AG09309 (cell line): Measurements from ENCODE around the gene PRSS57.

ENCODE experiments used
- DNase-seq: peaks from one replicate; pipeline ENCODE4 v3.0.0-alpha.2; 2010; ENCODE audit warnings: low read depth
- H3K4me3 ChIP-seq: 2 replicates; pipeline ENCODE4 v1.5.1; 2011; ENCODE audit warnings: mild to moderate bottlenecking, low read depth, low read length, moderate library complexity; ENCODE audit not compliant: control insufficient read depth
- TF ChIP-seq, protein P1 (sequence below): IDR thresholded peaks from 2 replicates; pipeline ENCODE4 v1.5.1; 2011; ENCODE audit warnings: mild to moderate bottlenecking, low read depth, low read length, inconsistent platforms; ENCODE audit not compliant: insufficient read depth, control insufficient read depth; ENCODE audit errors: missing control alignments

The PRSS57 gene

DNA sequence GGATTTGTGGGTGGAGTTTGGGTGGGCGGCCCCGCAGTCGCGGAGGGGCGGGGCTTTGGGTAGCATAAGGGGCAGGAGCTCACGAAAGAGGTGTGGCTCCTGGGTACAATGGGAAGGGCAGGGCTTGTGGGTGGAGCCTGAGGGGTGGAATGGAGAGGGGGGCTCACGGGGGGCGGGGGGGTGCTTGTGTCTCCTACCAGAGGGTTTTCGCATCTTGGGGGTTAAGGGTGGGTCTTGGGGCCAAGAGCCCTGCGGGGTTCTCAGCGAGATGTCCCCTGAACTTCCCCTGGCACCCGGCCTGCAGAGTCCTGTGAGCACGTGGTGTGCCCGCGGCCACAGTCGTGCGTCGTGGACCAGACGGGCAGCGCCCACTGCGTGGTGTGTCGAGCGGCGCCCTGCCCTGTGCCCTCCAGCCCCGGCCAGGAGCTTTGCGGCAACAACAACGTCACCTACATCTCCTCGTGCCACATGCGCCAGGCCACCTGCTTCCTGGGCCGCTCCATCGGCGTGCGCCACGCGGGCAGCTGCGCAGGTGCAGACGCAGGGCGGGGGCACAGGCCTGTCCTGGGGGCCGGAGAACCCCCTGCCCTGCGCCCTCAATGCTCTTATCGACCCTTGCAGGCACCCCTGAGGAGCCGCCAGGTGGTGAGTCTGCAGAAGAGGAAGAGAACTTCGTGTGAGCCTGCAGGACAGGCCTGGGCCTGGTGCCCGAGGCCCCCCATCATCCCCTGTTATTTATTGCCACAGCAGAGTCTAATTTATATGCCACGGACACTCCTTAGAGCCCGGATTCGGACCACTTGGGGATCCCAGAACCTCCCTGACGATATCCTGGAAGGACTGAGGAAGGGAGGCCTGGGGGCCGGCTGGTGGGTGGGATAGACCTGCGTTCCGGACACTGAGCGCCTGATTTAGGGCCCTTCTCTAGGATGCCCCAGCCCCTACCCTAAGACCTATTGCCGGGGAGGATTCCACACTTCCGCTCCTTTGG, 13.9 kb downstream of the PRSS57 start:
- TF ChIP-seq, protein P1, sequence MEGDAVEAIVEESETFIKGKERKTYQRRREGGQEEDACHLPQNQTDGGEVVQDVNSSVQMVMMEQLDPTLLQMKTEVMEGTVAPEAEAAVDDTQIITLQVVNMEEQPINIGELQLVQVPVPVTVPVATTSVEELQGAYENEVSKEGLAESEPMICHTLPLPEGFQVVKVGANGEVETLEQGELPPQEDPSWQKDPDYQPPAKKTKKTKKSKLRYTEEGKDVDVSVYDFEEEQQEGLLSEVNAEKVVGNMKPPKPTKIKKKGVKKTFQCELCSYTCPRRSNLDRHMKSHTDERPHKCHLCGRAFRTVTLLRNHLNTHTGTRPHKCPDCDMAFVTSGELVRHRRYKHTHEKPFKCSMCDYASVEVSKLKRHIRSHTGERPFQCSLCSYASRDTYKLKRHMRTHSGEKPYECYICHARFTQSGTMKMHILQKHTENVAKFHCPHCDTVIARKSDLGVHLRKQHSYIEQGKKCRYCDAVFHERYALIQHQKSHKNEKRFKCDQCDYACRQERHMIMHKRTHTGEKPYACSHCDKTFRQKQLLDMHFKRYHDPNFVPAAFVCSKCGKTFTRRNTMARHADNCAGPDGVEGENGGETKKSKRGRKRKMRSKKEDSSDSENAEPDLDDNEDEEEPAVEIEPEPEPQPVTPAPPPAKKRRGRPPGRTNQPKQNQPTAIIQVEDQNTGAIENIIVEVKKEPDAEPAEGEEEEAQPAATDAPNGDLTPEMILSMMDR, result no peak
- peak; percentile 40 for DNase-seq
- 0 out of 2 replicates have a peak overlapping the region, but pooled peaks have one; percentile 48 for H3K4me3 ChIP-seq

DNA sequence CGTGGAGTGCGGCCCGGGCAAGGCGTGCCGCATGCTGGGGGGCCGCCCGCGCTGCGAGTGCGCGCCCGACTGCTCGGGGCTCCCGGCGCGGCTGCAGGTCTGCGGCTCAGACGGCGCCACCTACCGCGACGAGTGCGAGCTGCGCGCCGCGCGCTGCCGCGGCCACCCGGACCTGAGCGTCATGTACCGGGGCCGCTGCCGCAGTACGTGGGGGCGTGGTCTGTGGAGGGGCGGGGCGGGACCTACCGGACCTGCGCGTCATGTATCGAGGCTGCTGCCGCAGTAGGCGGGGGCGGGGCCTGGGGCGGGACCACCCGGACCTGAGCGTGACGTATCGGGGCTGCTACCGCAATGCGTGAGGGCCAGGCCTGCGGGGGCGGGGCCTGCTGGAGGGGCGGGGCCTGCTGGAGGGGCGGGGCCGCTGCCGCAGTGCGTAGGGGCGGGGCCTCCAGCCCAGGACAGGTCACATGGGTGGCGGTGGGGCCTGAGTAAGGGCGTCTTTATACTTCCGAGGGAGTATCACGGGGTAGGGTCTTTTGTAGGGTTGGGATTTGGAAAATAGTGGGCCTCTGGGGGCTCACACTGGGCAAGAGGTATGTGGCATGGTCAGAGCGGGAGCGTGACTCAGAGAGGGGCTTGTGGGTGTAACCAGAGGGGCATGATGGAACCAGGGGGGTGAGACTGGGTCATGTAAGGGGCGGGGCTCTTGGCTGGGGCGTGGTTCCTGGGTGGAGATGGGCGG, 14.8 kb downstream of the PRSS57 start:
- TF ChIP-seq, protein P1, result no peak
- H3K4me3 ChIP-seq, result peak overlapping the region; percentile 52
- peak; percentile 88 for DNase-seq

DNA sequence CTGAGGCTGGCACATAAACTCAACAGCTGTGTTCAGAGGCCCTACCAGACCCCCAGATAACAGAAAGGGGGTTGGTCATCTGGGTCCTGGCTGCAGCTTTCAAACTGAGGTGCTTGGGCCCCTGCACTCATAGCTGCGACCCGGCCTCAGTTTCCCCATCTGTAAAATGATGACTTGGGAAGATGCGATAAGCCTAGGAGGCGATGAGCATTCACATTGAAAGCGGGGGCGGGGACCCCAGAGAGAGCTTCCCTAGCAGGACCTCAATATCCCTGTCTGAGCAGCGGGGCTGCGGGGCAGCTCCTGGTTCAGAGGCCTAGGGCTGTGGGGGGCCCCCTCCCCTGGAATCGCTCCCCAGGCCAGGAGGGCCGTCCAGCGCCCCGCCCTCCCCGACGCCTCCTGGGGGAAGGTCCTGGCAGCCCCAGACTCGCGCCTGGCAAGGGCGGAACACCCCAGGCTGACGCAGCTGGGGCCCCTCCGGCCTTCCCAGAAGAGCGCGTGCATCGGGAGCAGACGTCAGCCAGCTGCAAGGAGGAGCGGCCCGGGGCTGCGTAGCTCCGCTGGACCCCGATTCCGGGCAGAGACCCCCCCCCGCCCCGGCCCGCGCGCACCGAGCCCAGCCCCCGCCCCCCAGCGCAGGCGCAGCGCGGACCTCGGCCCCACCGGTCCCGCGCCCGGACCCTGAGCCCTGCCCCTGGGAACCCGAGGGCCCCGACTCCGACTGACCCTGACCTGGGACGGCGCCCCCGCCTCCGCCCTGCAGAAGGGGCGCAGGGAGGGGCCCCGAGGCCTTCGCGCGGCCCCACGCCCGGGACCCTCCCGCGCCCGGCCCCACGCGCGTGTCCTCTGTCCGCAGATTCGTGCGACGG, 15.6 kb downstream of the PRSS57 start:
- peak; percentile 20 for DNase-seq
- TF ChIP-seq, protein P1, result no peak
- peak overlapping the region; percentile 52 for H3K4me3 ChIP-seq

DNA sequence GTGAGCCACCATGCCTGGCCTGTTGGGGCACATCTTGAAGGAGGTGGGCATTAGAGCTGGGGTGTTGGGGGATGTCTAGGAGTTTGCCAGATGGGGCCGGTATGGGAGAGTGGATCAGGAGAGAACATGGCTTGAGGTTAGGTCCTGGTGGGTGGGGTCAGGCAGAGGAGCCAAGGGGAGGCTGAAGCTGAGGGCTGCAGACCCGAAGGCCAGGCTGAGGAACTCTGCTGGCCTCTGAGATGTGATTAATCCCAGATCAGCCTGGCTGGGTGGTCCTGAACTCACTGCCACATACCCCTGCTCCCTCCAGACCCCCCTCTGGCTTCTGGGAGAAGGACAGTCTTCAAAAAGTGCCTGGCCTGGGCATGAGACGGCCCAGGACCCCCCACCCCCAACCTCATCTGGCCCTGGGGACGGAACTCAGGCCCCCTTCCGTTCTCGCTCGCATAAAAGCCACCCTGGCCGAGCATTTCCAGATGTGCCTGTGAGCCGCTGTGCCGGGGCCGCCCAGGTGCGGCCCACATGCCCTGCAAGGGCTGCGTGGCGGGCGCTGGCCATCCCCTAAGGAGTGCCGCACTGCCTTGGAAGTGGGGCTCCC, 16.4 kb downstream of the PRSS57 start:
- no peak for DNase-seq
- peak overlapping the region; percentile 52 for H3K4me3 ChIP-seq
- TF ChIP-seq, protein P1, result no peak

DNA sequence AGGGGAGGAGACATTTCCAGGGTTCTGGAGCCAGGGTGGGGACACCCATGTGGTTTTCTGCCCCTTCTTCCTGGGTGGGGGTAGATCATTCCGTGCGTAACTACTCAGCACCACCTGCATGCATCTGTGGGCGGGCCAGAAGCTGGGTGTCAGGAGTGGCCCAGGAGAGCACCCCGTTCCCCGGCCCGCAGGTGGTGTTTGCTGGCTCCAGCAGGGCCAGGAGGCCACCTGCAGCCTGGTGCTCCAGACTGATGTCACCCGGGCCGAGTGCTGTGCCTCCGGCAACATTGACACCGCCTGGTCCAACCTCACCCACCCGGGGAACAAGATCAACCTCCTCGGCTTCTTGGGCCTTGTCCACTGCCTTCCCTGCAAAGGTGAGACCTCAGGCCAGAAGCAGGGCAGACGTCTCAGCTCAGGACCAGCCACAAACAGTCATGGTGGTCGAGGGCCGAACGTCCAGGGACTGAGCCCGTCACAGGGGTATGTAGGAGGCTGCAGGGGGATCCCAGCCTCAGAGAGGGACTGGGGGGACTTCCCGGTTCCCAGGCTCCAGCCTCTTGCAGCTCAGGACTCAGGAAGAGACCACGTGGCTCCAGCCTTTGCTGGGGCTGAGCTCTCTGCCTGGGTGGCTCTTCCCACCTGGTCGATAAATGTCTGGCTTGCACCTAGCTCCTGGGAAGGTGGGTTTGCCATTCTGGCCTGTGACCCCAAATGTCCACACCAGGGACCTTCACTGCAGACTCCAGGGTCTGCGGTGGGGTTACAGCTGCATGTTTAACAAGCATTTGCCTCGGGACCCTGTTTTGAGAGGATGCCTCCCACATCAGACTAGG, 17.4 kb downstream of the PRSS57 start:
- H3K4me3 ChIP-seq, result peak overlapping the region; percentile 80
- TF ChIP-seq, protein P1, result no peak
- no peak for DNase-seq
